GM12878 (cell line): ENCODE measurements around the gene VDR.

Source experiments
- FOS ChIP-seq: IDR thresholded peaks from 3 replicates; pipeline ENCODE4 v1.6.1; 2011; ENCODE audit warnings: borderline replicate concordance; ENCODE audit not compliant: insufficient read length; ENCODE audit errors: extremely low read depth
- RB1 ChIP-seq: fragments of 450-650 bp; formaldehyde crosslinking; IDR thresholded peaks from 2 replicates; pipeline ENCODE4 v1.6.1; 2017; ENCODE audit warnings: mild to moderate bottlenecking, borderline replicate concordance

GRCh38 chr12:47868041-47868440 lies 36.8 kb downstream of the VDR start:
- TF ChIP-seq FOS (no peak), RB1 (no peak)
